ENCODE data around the gene FLNB. TPM values are rescaled to one million over a fixed set of nuclear protein-coding genes. Genes with fewer than 3 reads are reported as not detected.
A peak's percentile ranks its signal among the peaks of the same experiment; 100 is the strongest.

Gene FLNB
- total and polyA plus RNA-seq, 9 of the 15 experiments (the other 6 are each of a cell fraction or from before 2014, with no cell fraction given), result 9.4 to 48.1 (median 25.6) TPM

DNA sequence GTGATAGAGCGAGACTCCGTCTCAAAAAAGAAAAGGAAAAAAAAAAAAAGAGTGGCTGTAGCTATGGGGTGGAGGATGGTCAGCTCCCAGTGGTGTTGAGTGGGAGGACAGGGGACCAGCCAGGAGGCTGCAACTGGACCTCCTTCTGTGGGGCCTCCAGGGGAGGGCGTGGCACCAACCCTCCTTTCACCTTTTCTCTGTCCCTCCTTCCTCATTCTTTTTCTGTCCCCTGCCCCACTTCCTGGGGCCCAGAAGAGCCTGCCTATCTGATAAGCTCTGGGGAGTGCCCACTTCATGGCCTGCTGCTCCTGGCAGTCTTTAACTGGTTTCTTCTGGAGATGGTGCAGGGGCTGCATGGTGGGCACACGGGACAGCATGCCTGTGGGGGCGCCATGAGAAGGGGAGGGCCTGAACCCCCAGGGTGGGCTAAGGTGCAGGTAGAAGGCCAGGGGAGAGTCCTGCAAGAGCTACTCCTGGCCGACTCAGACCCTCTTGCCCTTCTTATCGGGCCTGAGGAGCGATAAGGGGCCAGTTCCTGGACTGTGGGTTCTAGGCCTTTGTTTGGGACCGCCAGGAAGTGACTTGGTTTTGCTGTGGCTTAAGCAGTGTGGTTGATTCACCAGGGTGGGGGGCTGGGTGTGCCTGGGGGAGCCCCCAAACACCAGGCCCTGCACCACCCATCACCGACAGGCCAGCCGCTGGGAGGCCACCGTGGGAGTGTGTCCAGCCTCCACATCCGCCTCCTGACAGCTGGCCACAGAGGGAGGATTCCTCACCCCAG, 49.4 kb upstream of the FLNB start (continued):
- TF ChIP-seq CCNT2 (IDR thresholded peaks at IDR 0.05; ENCODE audit: borderline replicate concordance, extremely low read depth, insufficient read length, low read depth, low read length) (no peak), FOXA1 (IDR thresholded peaks at IDR 0.05; ENCODE audit: borderline replicate concordance) (no peak), SMAD3 (CRISPR knock-in tag; conservative IDR thresholded peaks at IDR 0.05) (no peak), CCAR2 (IDR thresholded peaks at IDR 0.05; ENCODE audit: low read depth, low read length) (no peak), ZKSCAN3 (CRISPR knock-in tag; IDR thresholded peaks at IDR 0.05) (no peak), ZFP91 (CRISPR knock-in tag; IDR thresholded peaks at IDR 0.05) (no peak), GATAD2B (IDR thresholded peaks at IDR 0.05; ENCODE audit: borderline replicate concordance) (no peak), ETV6 (IDR thresholded peaks at IDR 0.05; ENCODE audit: borderline replicate concordance in 1 of 2, low read depth in 2 of 2, low read length in 1 of 2) (0 out of 4 replicates have a peak, but pooled peaks of 1 of the 2 experiments have one; percentile 22), ETV6 (CRISPR knock-in tag; IDR thresholded peaks at IDR 0.05; ENCODE audit: borderline replicate concordance) (no peak), STAG1 (CRISPR knock-in tag; IDR thresholded peaks at IDR 0.05; ENCODE audit: borderline replicate concordance) (no peak), CREB3L1 (IDR thresholded peaks at IDR 0.05; ENCODE audit: borderline replicate concordance, low read depth) (peak; percentile 15; the same call in 1 of the 2 replicates), FOXA3 (CRISPR knock-in tag; conservative IDR thresholded peaks at IDR 0.05 in 1 of 2, IDR thresholded peaks at IDR 0.05 in 1 of 2) (no peak), ZNF41 (CRISPR knock-in tag; conservative IDR thresholded peaks at IDR 0.05) (no peak), ELF1 (tag; IDR thresholded peaks at IDR 0.05) (peak; percentile 53), RBM25 (IDR thresholded peaks at IDR 0.05; ENCODE audit: low read depth, low read length, severe bottlenecking) (peak; percentile 44), ZNF232 (CRISPR knock-in tag; IDR thresholded peaks at IDR 0.05) (no peak), DEAF1 (CRISPR knock-in tag; IDR thresholded peaks at IDR 0.05) (no peak), NR2C1 (IDR thresholded peaks at IDR 0.05) (no peak), NR2C1 (tag; IDR thresholded peaks at IDR 0.05) (0 out of 2 replicates have a peak, but pooled peaks have one; percentile 12), GABPB2 (CRISPR knock-in tag; conservative IDR thresholded peaks at IDR 0.05) (no peak), DPF2 (IDR thresholded peaks at IDR 0.05) (peak; percentile 61), KLF6 (CRISPR knock-in tag; IDR thresholded peaks at IDR 0.05; ENCODE audit: borderline replicate concordance) (0 out of 2 replicates have a peak, but pooled peaks have one; percentile 21)
- TF ChIP-seq, protein P1, sequence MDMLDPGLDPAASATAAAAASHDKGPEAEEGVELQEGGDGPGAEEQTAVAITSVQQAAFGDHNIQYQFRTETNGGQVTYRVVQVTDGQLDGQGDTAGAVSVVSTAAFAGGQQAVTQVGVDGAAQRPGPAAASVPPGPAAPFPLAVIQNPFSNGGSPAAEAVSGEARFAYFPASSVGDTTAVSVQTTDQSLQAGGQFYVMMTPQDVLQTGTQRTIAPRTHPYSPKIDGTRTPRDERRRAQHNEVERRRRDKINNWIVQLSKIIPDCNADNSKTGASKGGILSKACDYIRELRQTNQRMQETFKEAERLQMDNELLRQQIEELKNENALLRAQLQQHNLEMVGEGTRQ (CRISPR knock-in tag; IDR thresholded peaks at IDR 0.05), result no peak

Data from K562 (cell line).